ENCODE data around the gene PDZD2. TPM values are rescaled to one million over a fixed set of nuclear protein-coding genes. Genes with fewer than 3 reads are reported as not detected.

Gene PDZD2
- total RNA-seq, 3 donors from 2014 or later (not counting 1 experiment from before 2014, with no cell fraction given) = 0.50 to 1.3 (median 0.66) TPM

DNA sequence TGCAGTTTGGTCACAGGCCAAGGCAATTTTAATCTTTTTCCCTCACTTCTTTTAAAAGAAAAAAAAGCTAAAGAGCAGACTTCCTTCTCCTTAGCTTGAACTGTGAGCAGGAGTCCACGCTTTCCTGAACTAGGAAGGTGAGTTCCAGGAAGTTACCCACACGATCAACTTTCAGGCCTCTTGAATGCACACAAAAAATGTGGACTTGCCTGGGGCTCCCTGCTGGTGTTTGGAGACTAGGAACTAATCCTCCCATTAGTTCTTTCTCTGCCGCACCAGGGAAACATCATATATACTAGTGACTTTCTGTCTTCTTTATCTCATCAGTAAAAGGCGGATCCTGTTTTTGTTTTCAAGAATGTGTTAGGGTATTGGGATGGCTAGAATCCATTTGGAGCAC is 295.2 kb downstream of the PDZD2 start:
- H3K4me1 ChIP-seq (ENCODE audit: control insufficient read depth, insufficient read depth, low read length) = no peaks in the 10 kb centered on the region
- H3K4me3 ChIP-seq (ENCODE audit: low read length) = no peak overlapping the region
- no peak overlapping the region for H3K27ac ChIP-seq (ENCODE audit: low read length)
- TF ChIP-seq, protein P1, sequence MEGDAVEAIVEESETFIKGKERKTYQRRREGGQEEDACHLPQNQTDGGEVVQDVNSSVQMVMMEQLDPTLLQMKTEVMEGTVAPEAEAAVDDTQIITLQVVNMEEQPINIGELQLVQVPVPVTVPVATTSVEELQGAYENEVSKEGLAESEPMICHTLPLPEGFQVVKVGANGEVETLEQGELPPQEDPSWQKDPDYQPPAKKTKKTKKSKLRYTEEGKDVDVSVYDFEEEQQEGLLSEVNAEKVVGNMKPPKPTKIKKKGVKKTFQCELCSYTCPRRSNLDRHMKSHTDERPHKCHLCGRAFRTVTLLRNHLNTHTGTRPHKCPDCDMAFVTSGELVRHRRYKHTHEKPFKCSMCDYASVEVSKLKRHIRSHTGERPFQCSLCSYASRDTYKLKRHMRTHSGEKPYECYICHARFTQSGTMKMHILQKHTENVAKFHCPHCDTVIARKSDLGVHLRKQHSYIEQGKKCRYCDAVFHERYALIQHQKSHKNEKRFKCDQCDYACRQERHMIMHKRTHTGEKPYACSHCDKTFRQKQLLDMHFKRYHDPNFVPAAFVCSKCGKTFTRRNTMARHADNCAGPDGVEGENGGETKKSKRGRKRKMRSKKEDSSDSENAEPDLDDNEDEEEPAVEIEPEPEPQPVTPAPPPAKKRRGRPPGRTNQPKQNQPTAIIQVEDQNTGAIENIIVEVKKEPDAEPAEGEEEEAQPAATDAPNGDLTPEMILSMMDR (IDR thresholded peaks at IDR 0.05) = no peak
- 56% methylated on average over 2 of the region's 4 CpGs for WGBS (ENCODE audit: insufficient coverage)
- ATAC-seq (no peak), DNase-seq (no peak)
- no peaks in the 10 kb centered on the region for H3K36me3 ChIP-seq (ENCODE audit: control insufficient read depth, insufficient read depth, low read length)
- H3K27me3 ChIP-seq (ENCODE audit: control insufficient read depth, insufficient read depth, low read length) = no peaks in the 10 kb centered on the region
- Mint-ChIP-seq H3K4me1 (no peaks in the 10 kb centered on the region), H3K27me3 (ENCODE audit: low read depth in 2 of 2) (no peaks in the 10 kb centered on the region), H3K27ac (no peak overlapping the region), H3K36me3 (no peaks in the 10 kb centered on the region), H3K4me3 (no peak overlapping the region), H3K9me3 (peaks cover 0 to 2% of the 10 kb centered on the region in 2 donors)
- no peaks in the 10 kb centered on the region for H3K9me3 ChIP-seq (ENCODE audit: control insufficient read depth, insufficient read depth, low read length)
- intact Hi-C loops (cut with micrococcal nuclease) = no loop called here

DNA sequence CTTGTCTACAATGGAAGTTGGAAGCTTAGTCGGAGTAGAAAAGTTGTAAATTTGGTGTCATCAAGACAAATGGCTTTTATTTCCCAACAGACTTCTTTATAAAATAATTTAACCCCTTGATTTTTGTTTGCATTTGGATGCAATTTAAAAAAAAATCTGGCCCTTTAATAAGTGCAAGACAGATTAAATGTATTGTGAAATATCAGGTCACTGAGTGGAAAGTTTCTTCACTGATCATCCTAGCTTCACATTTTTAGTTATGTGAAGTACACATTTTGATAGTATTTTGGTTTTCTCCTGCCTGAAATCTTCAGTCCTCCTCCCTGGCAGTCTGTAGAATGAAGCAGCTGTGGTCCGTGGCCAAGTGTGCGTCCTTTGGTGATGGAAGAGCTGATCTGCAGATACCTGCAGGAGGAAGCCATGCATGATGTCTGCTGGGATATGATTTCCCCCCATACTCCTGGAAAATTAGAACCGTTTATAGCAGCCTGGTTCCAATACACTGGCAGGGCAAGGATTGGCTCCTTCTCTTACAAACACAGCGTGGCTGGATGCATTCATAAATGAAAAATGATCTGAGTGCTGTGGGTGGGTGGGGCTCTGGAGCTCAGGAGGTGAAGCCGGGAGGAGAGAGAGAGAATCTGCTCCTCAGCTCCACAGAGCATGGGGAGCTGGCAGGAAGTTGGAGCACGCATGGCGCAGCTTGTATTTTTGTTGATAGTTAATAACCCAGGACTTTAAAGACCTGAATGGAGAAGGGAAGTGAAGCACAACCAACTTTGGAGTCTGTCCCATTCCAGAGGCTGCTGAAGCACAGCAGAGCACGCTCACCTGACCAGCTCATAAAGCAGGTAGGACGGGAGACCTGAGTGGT is 296.8 kb downstream of the PDZD2 start:
- Histone ChIP-seq H3K27ac (ENCODE audit: low read length) (no peak overlapping the region), H3K9me3 (ENCODE audit: control insufficient read depth, insufficient read depth, low read length) (no peaks in the 10 kb centered on the region), H3K4me3 (ENCODE audit: low read length) (no peak overlapping the region), H3K36me3 (ENCODE audit: control insufficient read depth, insufficient read depth, low read length) (no peaks in the 10 kb centered on the region), H3K4me1 (ENCODE audit: control insufficient read depth, insufficient read depth, low read length) (no peaks in the 10 kb centered on the region), H3K27me3 (ENCODE audit: control insufficient read depth, insufficient read depth, low read length) (no peaks in the 10 kb centered on the region)
- DNase-seq (no peak), ATAC-seq (no peak)
- Mint-ChIP-seq H3K4me3 (no peak overlapping the region), H3K27me3 (ENCODE audit: low read depth in 2 of 2) (no peaks in the 10 kb centered on the region), H3K4me1 (no peaks in the 10 kb centered on the region), H3K27ac (no peak overlapping the region), H3K9me3 (peaks cover 0 to 2% of the 10 kb centered on the region in 2 donors), H3K36me3 (no peaks in the 10 kb centered on the region)
- WGBS (ENCODE audit: insufficient coverage) = 77% methylated on average over 8 of the region's 10 CpGs
- intact Hi-C loops (cut with micrococcal nuclease) = no loop called here
- TF ChIP-seq, protein P1 (IDR thresholded peaks at IDR 0.05) = no peak

DNA sequence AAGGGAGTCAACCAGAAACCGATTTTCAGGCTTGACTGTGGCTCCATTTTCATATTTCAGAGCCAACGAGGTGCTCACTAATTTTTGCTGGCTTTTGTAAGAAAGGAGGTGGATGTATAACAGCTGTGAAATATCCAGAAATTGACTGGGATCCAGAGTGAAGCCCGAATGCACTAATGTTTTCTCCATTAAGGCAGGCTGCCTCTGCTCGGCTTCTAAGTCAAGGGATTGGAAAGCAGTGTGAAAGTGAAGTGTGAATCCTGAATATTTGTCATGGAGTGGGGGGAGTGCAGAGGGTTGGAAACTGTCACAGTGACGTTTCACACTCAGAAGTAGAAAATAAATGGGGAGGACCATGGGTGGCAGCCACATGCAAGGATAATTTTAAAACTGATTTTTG is 297.8 kb downstream of the PDZD2 start:
- Mint-ChIP-seq H3K4me1 (no peaks in the 10 kb centered on the region), H3K36me3 (no peaks in the 10 kb centered on the region), H3K4me3 (no peak overlapping the region), H3K27me3 (ENCODE audit: low read depth in 2 of 2) (no peaks in the 10 kb centered on the region), H3K27ac (no peak overlapping the region), H3K9me3 (peaks cover 0 to 2% of the 10 kb centered on the region in 2 donors)
- H3K9me3 ChIP-seq (ENCODE audit: control insufficient read depth, insufficient read depth, low read length) = no peaks in the 10 kb centered on the region
- H3K27me3 ChIP-seq (ENCODE audit: control insufficient read depth, insufficient read depth, low read length) = no peaks in the 10 kb centered on the region
- H3K36me3 ChIP-seq (ENCODE audit: control insufficient read depth, insufficient read depth, low read length) = no peaks in the 10 kb centered on the region
- TF ChIP-seq, protein P1 (IDR thresholded peaks at IDR 0.05) = no peak
- DNase-seq (no peak), ATAC-seq (no peak)
- no peaks in the 10 kb centered on the region for H3K4me1 ChIP-seq (ENCODE audit: control insufficient read depth, insufficient read depth, low read length)
- H3K27ac ChIP-seq (ENCODE audit: low read length) = no peak overlapping the region
- no peak overlapping the region for H3K4me3 ChIP-seq (ENCODE audit: low read length)
- intact Hi-C loops (cut with micrococcal nuclease) = no loop called here
- WGBS (ENCODE audit: insufficient coverage) = 78% methylated on average over 5 of the region's 5 CpGs

All from natural killer cell (primary cell).